GM12878 (cell line): ENCODE measurements around the gene CUEDC1. TPM values are rescaled to one million over a fixed set of nuclear protein-coding genes. Genes with fewer than 3 reads are reported as not detected.

Experiments used
- BCLAF1 ChIP-seq: fragments of 450-650 bp; IDR thresholded peaks from 2 replicates; pipeline ENCODE4 v1.6.1; 2017; ENCODE audit warnings: antibody characterized with exemption, mild to moderate bottlenecking, moderate library complexity
- IKZF2 ChIP-seq, 2 experiments: fragments of 450-650 bp; IDR thresholded peaks; 2 replicates each; pipeline ENCODE4 v1.6.1; 2017; ENCODE audit warnings: mild to moderate bottlenecking in 2 of 2, moderate library complexity in 2 of 2
- MEF2B ChIP-seq: fragments of 450-650 bp; IDR thresholded peaks from 2 replicates; pipeline ENCODE4 v1.6.1; 2018; ENCODE audit warnings: mild to moderate bottlenecking, moderate library complexity; ENCODE audit not compliant: partially characterized antibody, poor library complexity, severe bottlenecking
- MYB ChIP-seq: fragments of 150-350 bp; IDR thresholded peaks from 2 replicates; pipeline ENCODE4 v1.6.1; 2014; ENCODE audit warnings: mild to moderate bottlenecking, low read depth, low read length, borderline replicate concordance
- MYC ChIP-seq: IDR thresholded peaks from 2 replicates; pipeline ENCODE4 v1.6.1; 2011; ENCODE audit warnings: mild to moderate bottlenecking, low read length, moderate library complexity, inconsistent platforms; ENCODE audit not compliant: insufficient read depth, insufficient replicate concordance, insufficient read length, severe bottlenecking
- NKRF ChIP-seq: fragments of 450-650 bp; conservative IDR thresholded peaks from 2 replicates; pipeline ENCODE4 v1.6.1; 2017; ENCODE audit warnings: mild to moderate bottlenecking, moderate library complexity
- POLR2A ChIP-seq: IDR thresholded peaks from 2 replicates; pipeline ENCODE4 v1.6.1; 2011; ENCODE audit warnings: low read depth, mild to moderate bottlenecking, low read length
- RAD21 ChIP-seq: IDR thresholded peaks from 2 replicates; pipeline ENCODE4 v1.6.1; 2011; ENCODE audit warnings: mild to moderate bottlenecking, low read depth, low read length, moderate library complexity; ENCODE audit not compliant: insufficient read depth
- SMAD1 ChIP-seq: fragments of 450-650 bp; IDR thresholded peaks from 2 replicates; pipeline ENCODE4 v1.6.1; 2018; ENCODE audit warnings: mild to moderate bottlenecking, low read depth; ENCODE audit not compliant: partially characterized antibody
- SMAD5 ChIP-seq: IDR thresholded peaks from 2 replicates; pipeline ENCODE4 v1.6.1; 2016; ENCODE audit warnings: antibody characterized with exemption, low read depth
- SMARCA5 ChIP-seq: fragments of 450-650 bp; IDR thresholded peaks from 2 replicates; pipeline ENCODE4 v1.6.1; 2017; ENCODE audit warnings: mild to moderate bottlenecking
- SREBF1 ChIP-seq: IDR thresholded peaks from 2 replicates; pipeline ENCODE4 v1.6.1; 2012; ENCODE audit warnings: mild to moderate bottlenecking, low read length
- TBL1XR1 ChIP-seq: IDR thresholded peaks from 2 replicates; pipeline ENCODE4 v1.6.1; 2012; ENCODE audit warnings: low read depth, low read length, improper control_type of control experiment
- ZBTB4 ChIP-seq: fragments of 450-650 bp; formaldehyde crosslinking; IDR thresholded peaks from 2 replicates; pipeline ENCODE4 v1.4.0; 2022; ENCODE audit warnings: mild to moderate bottlenecking, moderate library complexity
- ZNF207 ChIP-seq: fragments of 450-650 bp; IDR thresholded peaks from 2 replicates; pipeline ENCODE4 v1.6.1; 2014; ENCODE audit warnings: antibody characterized with exemption, mild to moderate bottlenecking, borderline replicate concordance
- ZNF687 ChIP-seq: fragments of 450-650 bp; IDR thresholded peaks from 2 replicates; pipeline ENCODE4 v1.6.1; 2017; ENCODE audit warnings: mild to moderate bottlenecking, moderate library complexity
- polyA plus RNA-seq, 11 experiments: library from polyadenylated mRNA; depleted of rRNA in 4 of 11; unstranded in 6 of 11; stranded (reverse) in 5 of 11; fragments of >200 nt; fragmentation: Nextera tagmentation in 4 of 11; fragmentation: Illumina TruSeq in 1 of 11; extraction: Ambion mirVana in 4 of 11; extraction: Trizol in 1 of 11; gene quantifications; 1 replicate in 1 of 11; 2 replicates in 10 of 11; pipeline versions ENCODE4 v1.2.1 to v1.2.3, GENCODE V29; 2011 to 2016; ENCODE audit warnings: inconsistent platforms in 2 of 11, missing spikeins in 2 of 11, low read depth in 1 of 11
- total RNA-seq, 4 experiments: library from RNA; depleted of rRNA in 3 of 4; stranded (reverse); fragments of >200 nt in 3 of 4; fragmentation: Illumina TruSeq in 1 of 4; extraction: Trizol in 1 of 4; gene quantifications; 2 replicates each; pipeline versions ENCODE4 v1.2.1 to v1.2.3, GENCODE V29; 2013 to 2021

The CUEDC1 gene
- total and polyA plus RNA-seq, 10 of the 15 experiments (the other 5 are each of a cell fraction or from before 2014, with no cell fraction given) = 0.24 to 7.4 (median 1.8) TPM

- TF ChIP-seq ZBTB4 (CRISPR knock-in tag) (no peak), SREBF1 (no peak), RAD21 (no peak), SMAD5 (0 out of 2 replicates have a peak, but pooled peaks have one; percentile 41), MEF2B (no peak), TBL1XR1 (no peak), MYB (no peak), SMARCA5 (no peak), MYC (no peak), SMAD1 (no peak), POLR2A (peak; percentile 93), NKRF (no peak), ZNF687 (no peak), IKZF2 (IDR thresholded peaks at IDR 0.05) (no peak), ZNF207 (no peak), BCLAF1 (peak; percentile 77)
These were observed 33.4 kb upstream of the CUEDC1 start (continued) for GRCh38 chr17:57988301-57989250.
